Measurements from ENCODE around the gene TRPM5. TPM values are rescaled to one million over a fixed set of nuclear protein-coding genes. Genes with fewer than 3 reads are reported as not detected.

Gene TRPM5
- total and polyA plus RNA-seq, 2 of the 8 experiments (the other 6 are each of a cell fraction or from before 2014, with no cell fraction given), result 0.02 TPM; not detected in 1

DNA sequence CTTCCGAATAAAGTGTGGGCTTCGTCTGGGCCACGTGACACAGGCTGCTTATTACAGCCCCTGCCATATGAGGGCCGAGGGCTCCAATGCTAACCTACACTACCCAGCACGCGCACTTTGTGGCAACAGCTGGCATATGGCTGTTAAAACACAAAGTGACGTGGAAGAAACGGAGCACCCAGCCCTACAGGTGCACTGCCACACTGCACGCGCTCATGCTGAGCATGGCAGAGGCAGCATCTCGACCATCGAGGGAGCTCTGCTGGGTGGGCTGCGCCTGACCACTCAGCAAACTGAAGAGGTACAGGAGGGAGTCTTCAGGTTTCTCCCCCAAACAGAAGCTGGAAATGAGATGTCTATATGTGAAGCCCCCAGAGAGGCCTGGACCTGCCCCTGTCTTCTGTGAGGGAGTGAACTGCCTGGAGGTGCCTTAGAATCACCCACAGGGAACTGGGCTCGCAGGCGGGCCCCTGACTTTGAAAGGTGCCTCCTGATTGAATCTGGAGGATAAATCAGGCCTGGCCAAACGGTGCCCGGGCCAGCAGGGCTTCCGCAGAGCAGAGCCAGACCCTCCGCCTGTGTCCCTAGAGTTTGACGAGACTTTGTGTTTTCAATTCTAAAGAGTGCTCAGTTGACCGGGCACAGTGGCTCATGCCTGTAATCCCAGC lies 25.5 kb downstream of the TRPM5 start:
- H2BK12ac ChIP-seq (ENCODE audit: low read depth, low read length), result no peak overlapping the region
- no peak overlapping the region for H3K4ac ChIP-seq (replicated peaks; ENCODE audit: insufficient read length, low read depth, low read length)
- no peak overlapping the region for H2BK15ac ChIP-seq (ENCODE audit: low read length)
- H3K27me3 ChIP-seq (replicated peaks in 1 of 4; ENCODE audit: control insufficient read depth in 3 of 4, extremely low read depth in 1 of 4, insufficient read depth in 3 of 4, low read length in 3 of 4), result peaks cover 0 to 3% (median 0%) of the 10 kb centered on the region in 4 experiments; a peak in 2 of 7 replicates
- H3K4me1 ChIP-seq (replicated peaks in 1 of 4; ENCODE audit: control insufficient read depth in 3 of 4, insufficient read depth in 4 of 4, low read length in 3 of 4), result peaks cover 0 to 5% (median under 1%) of the 10 kb centered on the region in 4 experiments; a peak in 2 of 7 replicates
- H2BK5ac ChIP-seq (ENCODE audit: low read depth, low read length), result no peak overlapping the region
- WGBS, 2 experiments (ENCODE audit: extremely low coverage in 1 of 2, insufficient coverage in 1 of 2, insufficient read length in 1 of 2, insufficient replicate concordance in 2 of 2, low coverage in 1 of 2, low lambda C conversion rate in 2 of 2, missing lambda C conversion rate in 1 of 2), result 90% methylated on average over 21 of the region's 21 CpGs; no CpG with 5 or more reads in 1 of the 2 experiments
- no peak overlapping the region for H3K56ac ChIP-seq (replicated peaks; ENCODE audit: insufficient read length, low read depth, low read length)
- no peak overlapping the region for H3K18ac ChIP-seq (ENCODE audit: extremely low read depth, low read length)
- no peak overlapping the region for H3K4me2 ChIP-seq (ENCODE audit: insufficient read depth in 1 of 2, low read depth in 2 of 2, low read length in 2 of 2)
- no peak overlapping the region for H3K9ac ChIP-seq (replicated peaks in 1 of 4; ENCODE audit: extremely low read depth in 1 of 4, low read depth in 3 of 4, low read length in 3 of 4)
- no peak overlapping the region for H3K4me3 ChIP-seq (ENCODE audit: extremely low read depth in 1 of 4, insufficient read depth in 2 of 4, low read depth in 3 of 4, low read length in 4 of 4)
- no peak overlapping the region for H3K14ac ChIP-seq (ENCODE audit: insufficient read length)
- ChIA-PET POLR2A (ENCODE audit: partially characterized antibody) (interaction anchor here (1.3 to 4.3 kb wide), 3 partner anchors 14 to 42 kb away, joined by 3 to 17 read pairs (median 11); partner anchors contain the start of genes CD81 and TSSC4), CTCF (ENCODE audit: partially characterized antibody) (interaction anchor here (0.6 to 11.5 kb wide), 30 partner anchors 14 to 1678 kb away, joined by 3 to 359 read pairs (median 4); partner anchors contain the start of genes C11orf21, TSPAN32 and TSSC4)
- H3K79me1 ChIP-seq (ENCODE audit: low read depth, low read length), result no peaks in the 10 kb centered on the region
- H3K23me2 ChIP-seq (ENCODE audit: low read depth, low read length), result no peaks in the 10 kb centered on the region
- H4K20me1 ChIP-seq (replicated peaks in 1 of 2; ENCODE audit: control insufficient read depth in 1 of 2, insufficient read depth in 2 of 2, low read length in 2 of 2), result no peaks in the 10 kb centered on the region
- no peak overlapping the region for H3K23ac ChIP-seq (ENCODE audit: insufficient read length)
- no peak overlapping the region for H4K5ac ChIP-seq (ENCODE audit: insufficient read length, low read depth, low read length)
- FAIRE-seq (no peak), DNase-seq (ENCODE audit: low read depth in 1 of 2, low spot score in 2 of 2) (no peak)
- H2AK5ac ChIP-seq (ENCODE audit: low read depth, low read length), result no peak overlapping the region
- H2BK20ac ChIP-seq (ENCODE audit: low read length), result no peak overlapping the region
- no peak overlapping the region for H3K27ac ChIP-seq (ENCODE audit: low read depth, low read length)
- H3K9me3 ChIP-seq (ENCODE audit: insufficient read depth in 2 of 2, low read depth in 1 of 2, low read length in 1 of 2), result no peaks in the 10 kb centered on the region
- H2AFZ ChIP-seq (ENCODE audit: low read length), result no peak overlapping the region
- no peak overlapping the region for H2BK120ac ChIP-seq (replicated peaks; ENCODE audit: low read depth, low read length)
- H4K91ac ChIP-seq (replicated peaks; ENCODE audit: insufficient read length, low read length), result no peak overlapping the region
- no peaks in the 10 kb centered on the region for H3K79me2 ChIP-seq (ENCODE audit: control insufficient read depth in 1 of 2, insufficient read depth in 2 of 2, low read length in 2 of 2)
- H3K36me3 ChIP-seq (ENCODE audit: control insufficient read depth in 2 of 4, insufficient read depth in 4 of 4, low read length in 3 of 4), result no peaks in the 10 kb centered on the region
- H4K8ac ChIP-seq (ENCODE audit: extremely low read depth, insufficient read depth, low read length), result no peak overlapping the region
- TF ChIP-seq MAFK (IDR thresholded peaks at IDR 0.05; ENCODE audit: low read depth, low read length), result no peak
- TF ChIP-seq RNF2 (IDR thresholded peaks at IDR 0.05; ENCODE audit: borderline replicate concordance, low read depth, low read length, missing control alignments, poor library complexity, severe bottlenecking), result no peak
- TF ChIP-seq FOSL1 (IDR thresholded peaks at IDR 0.05; ENCODE audit: insufficient read depth, low read depth, low read length), result no peak
- TF ChIP-seq, protein P1, sequence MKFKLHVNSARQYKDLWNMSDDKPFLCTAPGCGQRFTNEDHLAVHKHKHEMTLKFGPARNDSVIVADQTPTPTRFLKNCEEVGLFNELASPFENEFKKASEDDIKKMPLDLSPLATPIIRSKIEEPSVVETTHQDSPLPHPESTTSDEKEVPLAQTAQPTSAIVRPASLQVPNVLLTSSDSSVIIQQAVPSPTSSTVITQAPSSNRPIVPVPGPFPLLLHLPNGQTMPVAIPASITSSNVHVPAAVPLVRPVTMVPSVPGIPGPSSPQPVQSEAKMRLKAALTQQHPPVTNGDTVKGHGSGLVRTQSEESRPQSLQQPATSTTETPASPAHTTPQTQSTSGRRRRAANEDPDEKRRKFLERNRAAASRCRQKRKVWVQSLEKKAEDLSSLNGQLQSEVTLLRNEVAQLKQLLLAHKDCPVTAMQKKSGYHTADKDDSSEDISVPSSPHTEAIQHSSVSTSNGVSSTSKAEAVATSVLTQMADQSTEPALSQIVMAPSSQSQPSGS (IDR thresholded peaks at IDR 0.05; ENCODE audit: low read length), result no peak
- no peak for TF ChIP-seq SAP30 (IDR thresholded peaks at IDR 0.05; ENCODE audit: insufficient read depth, insufficient replicate concordance, low read length)
- TF ChIP-seq, protein P2, sequence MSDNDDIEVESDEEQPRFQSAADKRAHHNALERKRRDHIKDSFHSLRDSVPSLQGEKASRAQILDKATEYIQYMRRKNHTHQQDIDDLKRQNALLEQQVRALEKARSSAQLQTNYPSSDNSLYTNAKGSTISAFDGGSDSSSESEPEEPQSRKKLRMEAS (IDR thresholded peaks at IDR 0.05), result no peak
- TF ChIP-seq EP300 (IDR thresholded peaks at IDR 0.05; ENCODE audit: borderline replicate concordance in 1 of 2, low read depth in 2 of 2, low read length in 2 of 2), result no peak
- TF ChIP-seq ASH2L (IDR thresholded peaks at IDR 0.05; ENCODE audit: low read length), result no peak
- no peak for TF ChIP-seq CEBPB (IDR thresholded peaks at IDR 0.05; ENCODE audit: low read depth, low read length)

Measured in H1 (cell line).